ENCODE measurements around the gene MRPS35.
A peak's percentile ranks its signal among the peaks of the same experiment; 100 is the strongest.

MRPS35 gene

DNA sequence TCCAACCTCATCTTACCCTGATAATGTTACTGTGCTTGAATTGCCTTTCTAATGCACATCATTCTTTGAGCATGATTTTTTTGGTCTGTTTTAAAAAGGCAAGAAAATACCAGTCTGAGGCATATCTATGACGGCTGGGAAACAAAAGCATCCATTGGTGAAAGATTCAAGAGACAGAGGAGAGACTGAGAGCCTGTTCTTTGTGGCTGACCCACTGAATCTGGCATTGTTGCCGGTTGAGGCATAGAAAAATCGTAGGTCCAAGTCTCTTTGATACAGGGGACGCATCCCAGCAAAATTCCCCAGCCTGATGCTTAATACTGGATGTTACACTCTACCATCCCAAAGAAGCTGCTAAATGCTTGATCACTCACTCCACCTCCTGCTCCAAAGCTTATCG lies 66.5 kb downstream of the MRPS35 start:
- no peak for DNase-seq

GRCh38 chr12:27778206-27778605 lies 67.6 kb downstream of the MRPS35 start:
- DNase-seq, result no peak

GRCh38 chr12:27779416-27779919 lies 68.8 kb downstream of the MRPS35 start:
- DNase-seq, result no peak

- peak; percentile 69 for DNase-seq
Measured at GRCh38 chr12:27779920-27780611, 69.4 kb downstream of the MRPS35 start, which contains the start of the genes KLHL42 and MANSC4. Gene KLHL42, plus strand, starts transcription at chr12:27780233. Its CDS starts 98 bp downstream, at chr12:27780331. Gene MANSC4, minus strand, starts transcription at chr12:27780236. Its CDS starts 8,960 bp downstream, at chr12:27771276.

GRCh38 chr12:27780612-27781408 lies 70.2 kb downstream of the MRPS35 start:
- peak; percentile 16 for DNase-seq

GRCh38 chr12:27781680-27782079 lies 71.0 kb downstream of the MRPS35 start:
- no peak for DNase-seq

GRCh38 chr12:27782481-27782880 lies 71.8 kb downstream of the MRPS35 start:
- no peak for DNase-seq

DNA sequence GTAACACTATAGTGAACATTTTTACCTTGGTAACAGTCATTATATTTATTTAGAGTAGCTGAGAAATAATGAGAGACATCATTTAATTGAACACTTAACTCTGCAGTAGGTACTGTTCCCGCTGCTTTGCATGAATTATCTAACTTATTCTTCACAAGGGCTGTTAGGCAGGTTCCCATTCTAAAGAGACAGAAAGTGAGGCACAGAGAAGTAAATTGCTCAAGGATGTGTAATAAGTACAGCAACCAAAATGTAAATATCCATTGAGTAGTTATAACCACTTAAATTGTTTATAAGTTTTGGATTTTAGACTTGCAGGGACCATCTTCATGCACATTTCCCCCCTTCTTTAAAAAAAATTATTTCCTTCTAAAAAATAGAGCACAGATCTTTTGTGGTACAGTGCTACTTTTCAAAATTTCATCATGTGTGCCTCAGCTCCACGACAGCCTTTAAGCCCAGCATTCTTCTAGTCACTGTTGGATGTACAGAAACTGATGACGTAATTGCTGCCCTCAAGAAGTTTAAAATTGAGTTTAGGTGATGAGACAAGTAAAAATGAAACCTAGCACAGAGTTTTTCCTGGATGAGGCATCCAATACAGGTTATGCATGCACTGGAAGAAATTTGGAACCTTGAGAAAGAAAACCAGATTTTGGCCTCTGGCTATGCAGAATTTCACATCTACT lies 75.4 kb downstream of the MRPS35 start:
- DNase-seq, result peak; percentile 67

DNA sequence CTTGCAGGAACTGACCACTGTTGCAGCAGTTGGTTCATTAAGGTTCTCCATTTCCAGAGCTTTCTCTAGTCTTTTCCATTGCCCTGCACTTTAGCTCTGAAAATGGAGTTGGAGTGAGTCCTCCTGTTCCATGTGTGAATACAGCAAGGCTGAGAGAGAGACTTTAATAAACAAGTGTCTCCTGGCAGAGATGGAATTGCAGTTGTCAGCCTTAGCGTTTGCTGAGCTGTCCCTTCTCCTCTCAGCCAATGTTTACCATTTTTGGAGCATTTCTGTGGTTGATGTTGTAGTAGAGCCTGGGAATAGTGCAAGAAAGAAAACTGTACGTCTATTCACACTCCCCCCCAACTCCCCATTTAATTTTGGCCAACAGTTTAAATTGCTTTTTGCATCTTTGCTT lies 76.9 kb downstream of the MRPS35 start:
- no peak for DNase-seq

- no peak for DNase-seq
Measured at GRCh38 chr12:27790179-27790578, 79.5 kb downstream of the MRPS35 start.

GRCh38 chr12:27794818-27795584 lies 84.4 kb downstream of the MRPS35 start:
- no peak for DNase-seq

GRCh38 chr12:27796128-27796527 lies 85.5 kb downstream of the MRPS35 start:
- DNase-seq, result no peak

DNA sequence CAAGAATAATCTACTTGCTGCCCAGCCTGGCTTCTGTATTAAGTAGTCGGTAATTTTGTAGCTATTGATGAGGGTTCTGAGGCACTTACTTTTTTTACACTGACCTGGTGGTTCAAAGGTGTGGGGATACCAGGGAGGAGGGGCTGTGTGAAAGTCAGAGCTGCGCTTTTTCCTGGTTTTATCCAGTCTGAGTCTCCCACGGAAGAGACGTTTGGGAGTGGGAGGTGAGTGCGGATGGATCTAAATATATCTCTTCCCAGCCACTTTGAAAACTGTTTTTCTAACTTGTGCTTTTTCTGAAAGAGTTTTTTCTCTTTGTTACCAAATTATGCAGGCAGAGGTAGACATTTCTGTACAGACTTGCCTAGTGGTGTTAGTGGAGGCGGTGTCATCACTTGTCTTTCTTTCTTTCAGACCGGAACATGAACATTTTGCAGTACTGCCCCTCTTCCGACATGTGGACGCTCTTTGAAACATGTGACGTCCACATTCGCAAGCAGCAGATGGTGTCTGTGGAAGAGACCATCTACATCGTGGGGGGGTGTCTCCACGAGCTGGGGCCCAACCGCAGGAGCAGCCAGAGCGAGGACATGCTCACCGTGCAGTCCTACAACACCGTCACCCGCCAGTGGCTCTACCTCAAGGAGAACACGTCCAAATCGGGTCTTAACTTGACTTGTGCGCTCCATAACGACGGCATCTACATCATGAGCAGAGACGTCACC lies 86.8 kb downstream of the MRPS35 start:
- DNase-seq, result no peak

- DNase-seq, result no peak
Measured at GRCh38 chr12:27800819-27801218, 90.2 kb downstream of the MRPS35 start.

GRCh38 chr12:27801630-27802029 lies 91.0 kb downstream of the MRPS35 start:
- DNase-seq, result no peak

- peak; percentile 31 for DNase-seq
Measured at GRCh38 chr12:27802511-27802910, 91.9 kb downstream of the MRPS35 start.

GRCh38 chr12:27802936-27803335 lies 92.3 kb downstream of the MRPS35 start:
- no peak for DNase-seq

DNA sequence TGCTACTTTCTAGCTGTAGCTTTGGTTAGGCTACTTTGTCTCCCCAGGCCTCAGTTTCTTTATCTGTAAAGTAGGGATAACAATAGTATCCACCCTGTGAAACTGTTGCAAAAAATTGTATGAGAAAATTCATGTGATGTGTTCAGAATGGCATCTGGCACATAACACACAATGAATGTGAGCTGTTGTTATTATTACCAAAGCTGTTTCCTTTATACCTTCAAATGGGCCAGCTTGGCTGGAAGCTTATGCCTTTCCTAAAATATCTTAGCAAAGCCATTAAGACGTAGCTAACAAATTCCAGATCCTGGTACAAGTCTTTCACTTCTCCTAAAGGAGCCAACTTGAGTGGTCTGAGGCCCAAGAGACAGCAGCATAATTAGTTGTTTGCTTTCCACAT lies 94.6 kb downstream of the MRPS35 start:
- DNase-seq, result no peak

Measured in activated CD4-positive, alpha-beta T cell treated with anti-CD3 and anti-CD28 coated beads, Interleukin-2, amount 50 U/mL, for 16 hours (primary cell).